Spleen (tissue), 11 donors: ENCODE data around the gene PPCDC. TPM values are rescaled to one million over a fixed set of nuclear protein-coding genes. Genes with fewer than 3 reads are reported as not detected.

Source experiments
- DNase-seq: peaks from one replicate; pipeline ENCODE4 v3.0.0-alpha.2; 2020
- H3K27ac ChIP-seq, 8 donors: fragments of 200-600 bp; sonication (generic) in 7 of 8; 1 replicate in 4 of 8; 2 replicates in 4 of 8; pipeline versions ENCODE4 v1.5.0 to v1.8.0; 2016 to 2021; ENCODE audit warnings: inconsistent platforms in 4 of 8, mild to moderate bottlenecking in 4 of 8, moderate library complexity in 1 of 8
- H3K27me3 ChIP-seq, 7 donors: fragments of 200-600 bp; sonication (generic) in 6 of 7; replicated peaks in 1 of 7; 1 replicate in 4 of 7; 2 replicates in 3 of 7; pipeline versions ENCODE4 v1.5.0 to v1.8.0; 2016 to 2021; ENCODE audit warnings: inconsistent platforms in 3 of 7, mild to moderate bottlenecking in 1 of 7
- H3K36me3 ChIP-seq, 6 donors: fragments of 200-600 bp; sonication (generic) in 5 of 6; 1 replicate in 4 of 6; 2 replicates in 2 of 6; pipeline versions ENCODE4 v1.5.0 to v1.8.0; 2016 to 2021; ENCODE audit warnings: inconsistent platforms in 2 of 6
- H3K4me1 ChIP-seq, 6 donors: fragments of 200-600 bp; sonication (generic) in 5 of 6; 1 replicate in 3 of 6; 2 replicates in 3 of 6; pipeline versions ENCODE4 v1.5.0 to v1.8.0; 2016 to 2021; ENCODE audit warnings: inconsistent platforms in 3 of 6
- H3K4me3 ChIP-seq, 8 donors: fragments of 200-600 bp; sonication (generic) in 7 of 8; 1 replicate in 4 of 8; 2 replicates in 4 of 8; pipeline versions ENCODE4 v1.5.0 to v1.8.0; 2016 to 2021; ENCODE audit warnings: inconsistent platforms in 4 of 8, mild to moderate bottlenecking in 4 of 8, moderate library complexity in 2 of 8
- H3K9me3 ChIP-seq, 8 donors: fragments of 200-600 bp; sonication (generic) in 7 of 8; 1 replicate in 4 of 8; 2 replicates in 4 of 8; pipeline versions ENCODE4 v1.5.0 to v1.8.0; 2016 to 2021; ENCODE audit warnings: inconsistent platforms in 4 of 8
- POLR2A ChIP-seq, 3 donors: fragments of 450-650 bp; IDR thresholded peaks; one replicate each; pipeline ENCODE4 v1.5.1; 2017; ENCODE audit warnings: antibody characterized with exemption in 3 of 3, mild to moderate bottlenecking in 1 of 3
- POLR2AphosphoS5 ChIP-seq, 3 donors: sonication (generic); formaldehyde crosslinking; IDR thresholded peaks; one replicate each; pipeline ENCODE4 v1.5.1; 2017; ENCODE audit warnings: antibody characterized with exemption in 3 of 3
- WGBS, 5 donors: extraction: QIAGEN DNeasy Blood & Tissue Kit in 3 of 5; methylation state at CpG; one replicate each; pipeline versions ENCODE4 v1.1.5 to v1.1.7; 2013 to 2018; 5-methylcytosine and 5-hydroxymethylcytosine counted together
- intact Hi-C: fragments of 100-400 bp; cut with DNase I; formaldehyde crosslinking; loops from one replicate; pipeline ENCODE4 v1.15.0; 2023; ENCODE audit warnings: low total_unique reads
- polyA plus RNA-seq, 3 donors: library from polyadenylated mRNA; stranded (reverse); fragments of 200-250 nt; gene quantifications; one replicate each; pipeline ENCODE4 v1.2.1, GENCODE V29; 2013
- total RNA-seq, 7 donors: library from RNA; depleted of rRNA in 3 of 7; stranded (reverse); fragments of >200 nt in 3 of 7; fragmentation: NEBNext Ultra II Directional in 4 of 7; extraction: Animal tissue kit (Norgen Biotek cat#: 25700) in 4 of 7; gene quantifications; one replicate each; pipeline versions ENCODE4 v1.1.0 to v1.2.1, GENCODE V29; 2016 to 2021
- TF ChIP-seq, protein P1 (sequence below), 11 experiments: fragments of 200-600 bp in 7 of 11; fragments of 450-650 bp in 4 of 11; sonication (generic) in 4 of 11; IDR thresholded peaks in 8 of 11; conservative IDR thresholded peaks in 3 of 11; 1 replicate in 7 of 11; 2 replicates in 4 of 11; pipeline versions ENCODE4 v1.4.0 to v1.8.0; 2016 to 2021; ENCODE audit warnings: antibody characterized with exemption in 11 of 11, inconsistent platforms in 4 of 11, mild to moderate bottlenecking in 1 of 11
- donor health status: healthy with polysubstance abuse.
- donor health status: DM: no; HTN: no; CAD: no; lungs with moderate emphysema.
- donor health status: DM: no; HTN: no; CAD: no.
- donor health status: Bipolar disorder and iron deficiency.
- donor health status: healthy.
- donor health status: DM: no; HTN: no; CAD: no.
- donor health status: DM: yes; HTN: yes; CAD: no.

The PPCDC gene
- total and polyA plus RNA-seq, 10 donors: 13.8 to 29.0 (median 22.2) TPM

GRCh38 chr15:74989527-74989926 is 33.9 kb upstream of the PPCDC start:
- intact Hi-C loops: no loop called here
- H3K27me3 ChIP-seq: peaks cover 0 to 42% (median 0%) of the 10 kb centered on the region in 7 donors
- H3K27ac ChIP-seq: no peak overlapping the region
- no peaks in the 10 kb centered on the region for H3K36me3 ChIP-seq
- H3K4me1 ChIP-seq: no peaks in the 10 kb centered on the region
- H3K9me3 ChIP-seq: no peaks in the 10 kb centered on the region
- DNase-seq: no peak
- H3K4me3 ChIP-seq: no peak overlapping the region
- TF ChIP-seq, protein P1, sequence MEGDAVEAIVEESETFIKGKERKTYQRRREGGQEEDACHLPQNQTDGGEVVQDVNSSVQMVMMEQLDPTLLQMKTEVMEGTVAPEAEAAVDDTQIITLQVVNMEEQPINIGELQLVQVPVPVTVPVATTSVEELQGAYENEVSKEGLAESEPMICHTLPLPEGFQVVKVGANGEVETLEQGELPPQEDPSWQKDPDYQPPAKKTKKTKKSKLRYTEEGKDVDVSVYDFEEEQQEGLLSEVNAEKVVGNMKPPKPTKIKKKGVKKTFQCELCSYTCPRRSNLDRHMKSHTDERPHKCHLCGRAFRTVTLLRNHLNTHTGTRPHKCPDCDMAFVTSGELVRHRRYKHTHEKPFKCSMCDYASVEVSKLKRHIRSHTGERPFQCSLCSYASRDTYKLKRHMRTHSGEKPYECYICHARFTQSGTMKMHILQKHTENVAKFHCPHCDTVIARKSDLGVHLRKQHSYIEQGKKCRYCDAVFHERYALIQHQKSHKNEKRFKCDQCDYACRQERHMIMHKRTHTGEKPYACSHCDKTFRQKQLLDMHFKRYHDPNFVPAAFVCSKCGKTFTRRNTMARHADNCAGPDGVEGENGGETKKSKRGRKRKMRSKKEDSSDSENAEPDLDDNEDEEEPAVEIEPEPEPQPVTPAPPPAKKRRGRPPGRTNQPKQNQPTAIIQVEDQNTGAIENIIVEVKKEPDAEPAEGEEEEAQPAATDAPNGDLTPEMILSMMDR (IDR thresholded peaks at IDR 0.05 in 8 of 11, conservative IDR thresholded peaks at IDR 0.05 in 3 of 11): no peak
- TF ChIP-seq POLR2AphosphoS5 (IDR thresholded peaks at IDR 0.05) (no peak), POLR2A (IDR thresholded peaks at IDR 0.05) (no peak)

DNA sequence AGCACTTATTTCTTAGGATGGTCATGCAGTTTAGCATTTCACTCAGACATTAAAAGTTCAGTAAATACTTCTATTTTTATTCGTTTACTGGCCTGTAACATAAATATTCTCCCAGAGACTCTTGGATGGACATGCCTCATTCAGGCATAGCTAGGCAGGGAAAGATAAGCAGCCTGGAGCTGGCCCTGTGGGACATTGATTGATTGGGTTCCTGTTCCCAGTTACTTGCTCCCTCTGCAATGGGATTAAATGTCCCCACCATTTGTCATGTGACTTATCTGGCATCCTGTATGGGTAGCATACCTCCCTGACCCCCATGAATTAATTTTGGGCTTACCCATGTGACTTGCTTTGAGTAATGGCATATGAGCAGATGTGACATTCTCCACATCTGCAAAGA is 30.8 kb upstream of the PPCDC start:
- intact Hi-C loops: no loop called here
- Histone ChIP-seq H3K36me3 (no peaks in the 10 kb centered on the region), H3K4me1 (peaks cover 8 to 25% (median 19%) of the 10 kb centered on the region in 6 donors), H3K9me3 (no peaks in the 10 kb centered on the region), H3K27me3 (peaks cover 0 to 60% (median 11%) of the 10 kb centered on the region in 7 donors), H3K27ac (no peak overlapping the region), H3K4me3 (no peak overlapping the region)
- DNase-seq: no peak
- 17 to 40% (median 31%) methylated on average over 1 of the region's 1 CpG for WGBS, 5 donors
- no peak for TF ChIP-seq POLR2A (IDR thresholded peaks at IDR 0.05)
- no peak for TF ChIP-seq POLR2AphosphoS5 (IDR thresholded peaks at IDR 0.05)
- TF ChIP-seq, protein P1 (IDR thresholded peaks at IDR 0.05 in 8 of 11, conservative IDR thresholded peaks at IDR 0.05 in 3 of 11): no peak

DNA sequence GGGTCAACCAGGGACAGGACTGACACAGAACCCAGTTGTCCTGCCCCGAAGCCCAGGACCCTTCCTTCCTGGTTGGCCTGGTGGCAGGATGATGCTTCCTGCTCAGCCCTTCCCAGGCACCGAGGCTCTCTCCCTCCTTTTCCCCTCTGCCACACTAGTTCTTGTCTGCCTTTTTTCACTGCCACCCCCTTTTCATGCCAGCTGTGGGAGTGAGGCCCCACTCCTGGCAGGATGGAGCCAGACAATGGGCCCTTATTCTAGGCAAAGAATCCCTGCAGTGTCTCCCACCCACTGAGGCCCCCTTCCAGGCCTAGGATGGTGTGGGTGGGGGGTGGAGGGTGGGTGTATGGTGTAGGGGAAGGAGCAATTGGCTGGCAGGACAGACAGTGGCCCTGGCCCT is 29.2 kb upstream of the PPCDC start:
- TF ChIP-seq, protein P1 (IDR thresholded peaks at IDR 0.05 in 8 of 11, conservative IDR thresholded peaks at IDR 0.05 in 3 of 11): no peak
- no peak for TF ChIP-seq POLR2A (IDR thresholded peaks at IDR 0.05)
- no peak for TF ChIP-seq POLR2AphosphoS5 (IDR thresholded peaks at IDR 0.05)

GRCh38 chr15:74994685-74995084 is 28.7 kb upstream of the PPCDC start:
- TF ChIP-seq POLR2A (IDR thresholded peaks at IDR 0.05) (no peak), POLR2AphosphoS5 (IDR thresholded peaks at IDR 0.05) (no peak)
- TF ChIP-seq, protein P1 (IDR thresholded peaks at IDR 0.05 in 8 of 11, conservative IDR thresholded peaks at IDR 0.05 in 3 of 11): no peak
- peaks cover 8 to 25% (median 19%) of the 10 kb centered on the region in 6 donors for H3K4me1 ChIP-seq
- no peaks in the 10 kb centered on the region for H3K9me3 ChIP-seq
- H3K36me3 ChIP-seq: no peaks in the 10 kb centered on the region
- H3K27me3 ChIP-seq: peaks cover 0 to 80% (median 11%) of the 10 kb centered on the region in 7 donors
- H3K4me3 ChIP-seq: peak overlapping the region in 4 of 8 donors; percentile 63 to 88 (median 68)
- H3K27ac ChIP-seq: no peak overlapping the region
- no peak for DNase-seq
- intact Hi-C loops: no loop called here
- 49 to 58% (median 57%) methylated on average over 5 of the region's 5 CpGs for WGBS, 5 donors

More for the DNA sequence above, 29.2 kb upstream of the PPCDC start:
- DNase-seq: peak; percentile 28
- peaks cover 0 to 76% (median 11%) of the 10 kb centered on the region in 7 donors for H3K27me3 ChIP-seq
- H3K27ac ChIP-seq: no peak overlapping the region
- 48 to 68% (median 51%) methylated on average over 2 of the region's 2 CpGs for WGBS, 5 donors
- H3K9me3 ChIP-seq: no peaks in the 10 kb centered on the region
- H3K4me1 ChIP-seq: peaks cover 8 to 25% (median 19%) of the 10 kb centered on the region in 6 donors
- intact Hi-C loops: no loop called here
- H3K36me3 ChIP-seq: no peaks in the 10 kb centered on the region
- H3K4me3 ChIP-seq: no peak overlapping the region
